Stimulated activated CD8-positive, alpha-beta memory T cell treated with anti-CD3 and anti-CD28 coated beads, Interleukin-4, amount 100 ng/mL, for 1 hour (primary cell): Measurements from ENCODE around the gene GZMM.

Experiments used
- DNase-seq, 2 donors: peaks; one replicate each; pipeline ENCODE4 v3.0.0-alpha.2; 2020; ENCODE audit warnings: low read depth in 2 of 2, low spot score in 1 of 2

GZMM gene

GRCh38 chr19:594265-594870, 50.5 kb downstream of the GZMM start:
- DNase-seq, result no peak

- no peak for DNase-seq
Measured at GRCh38 chr19:595326-596262, 51.7 kb downstream of the GZMM start.

GRCh38 chr19:596263-596655, 52.4 kb downstream of the GZMM start:
- no peak for DNase-seq

DNA sequence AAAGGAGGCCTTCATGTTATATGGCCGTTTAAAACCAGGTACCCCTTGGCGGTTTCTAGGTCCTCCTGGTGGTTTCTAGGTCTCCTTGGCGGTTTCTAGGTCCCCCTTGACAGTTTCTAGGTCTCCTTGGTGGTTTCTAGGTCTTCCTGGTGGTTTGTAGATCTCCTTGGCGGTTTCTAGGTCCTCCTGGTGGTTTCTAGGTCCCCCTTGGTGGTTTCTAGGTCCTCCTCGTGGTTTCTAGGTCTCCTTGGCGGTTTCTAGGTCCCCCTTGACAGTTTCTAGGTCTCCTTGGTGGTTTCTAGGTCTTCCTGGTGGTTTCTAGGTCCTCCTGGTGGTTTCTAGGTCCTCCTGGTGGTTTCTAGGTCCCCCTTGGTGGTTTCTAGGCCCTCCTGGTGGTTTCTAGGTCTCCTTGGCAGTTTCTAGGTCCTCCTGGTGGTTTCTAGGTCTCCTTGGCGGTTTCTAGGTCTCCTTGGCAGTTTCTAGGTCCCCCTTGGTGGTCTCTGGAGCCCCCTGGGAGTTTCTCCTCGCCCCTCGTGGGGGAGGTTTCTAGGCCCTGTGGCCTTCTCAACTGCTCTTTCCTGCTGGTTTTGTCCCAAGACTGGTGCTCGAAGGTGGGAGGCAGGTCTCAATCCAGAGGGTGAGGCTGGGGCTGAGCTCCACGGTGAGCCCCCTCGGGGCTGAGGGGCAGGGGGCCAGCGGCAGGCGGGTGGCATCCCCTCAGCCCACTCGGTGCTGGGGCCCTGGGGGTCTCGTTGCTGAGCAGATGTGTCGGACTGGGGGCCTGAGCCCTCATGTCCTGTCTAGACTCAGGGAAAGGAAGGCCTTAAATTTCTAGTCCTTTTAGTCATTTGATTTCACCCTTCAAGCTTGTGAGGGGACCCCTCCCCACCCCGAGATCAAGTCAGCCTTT, 53.8 kb downstream of the GZMM start:
- DNase-seq, result no peak
